GM12873 (cell line): ENCODE measurements around the gene TSPEAR.

Experiments
- TF ChIP-seq, protein P1 (sequence below): IDR thresholded peaks from 2 replicates; pipeline ENCODE4 v1.5.1; 2012; ENCODE audit warnings: low read depth, mild to moderate bottlenecking, moderate library complexity, low read length, control low read depth; ENCODE audit not compliant: insufficient read depth; ENCODE audit errors: missing control alignments

Gene TSPEAR

GRCh38 chr21:44510508-44511218 lies 200.7 kb downstream of the TSPEAR start:
- TF ChIP-seq, protein P1, sequence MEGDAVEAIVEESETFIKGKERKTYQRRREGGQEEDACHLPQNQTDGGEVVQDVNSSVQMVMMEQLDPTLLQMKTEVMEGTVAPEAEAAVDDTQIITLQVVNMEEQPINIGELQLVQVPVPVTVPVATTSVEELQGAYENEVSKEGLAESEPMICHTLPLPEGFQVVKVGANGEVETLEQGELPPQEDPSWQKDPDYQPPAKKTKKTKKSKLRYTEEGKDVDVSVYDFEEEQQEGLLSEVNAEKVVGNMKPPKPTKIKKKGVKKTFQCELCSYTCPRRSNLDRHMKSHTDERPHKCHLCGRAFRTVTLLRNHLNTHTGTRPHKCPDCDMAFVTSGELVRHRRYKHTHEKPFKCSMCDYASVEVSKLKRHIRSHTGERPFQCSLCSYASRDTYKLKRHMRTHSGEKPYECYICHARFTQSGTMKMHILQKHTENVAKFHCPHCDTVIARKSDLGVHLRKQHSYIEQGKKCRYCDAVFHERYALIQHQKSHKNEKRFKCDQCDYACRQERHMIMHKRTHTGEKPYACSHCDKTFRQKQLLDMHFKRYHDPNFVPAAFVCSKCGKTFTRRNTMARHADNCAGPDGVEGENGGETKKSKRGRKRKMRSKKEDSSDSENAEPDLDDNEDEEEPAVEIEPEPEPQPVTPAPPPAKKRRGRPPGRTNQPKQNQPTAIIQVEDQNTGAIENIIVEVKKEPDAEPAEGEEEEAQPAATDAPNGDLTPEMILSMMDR, result peak; percentile 81

GRCh38 chr21:44510109-44510507 lies 201.3 kb downstream of the TSPEAR start:
- TF ChIP-seq, protein P1, result no peak

DNA sequence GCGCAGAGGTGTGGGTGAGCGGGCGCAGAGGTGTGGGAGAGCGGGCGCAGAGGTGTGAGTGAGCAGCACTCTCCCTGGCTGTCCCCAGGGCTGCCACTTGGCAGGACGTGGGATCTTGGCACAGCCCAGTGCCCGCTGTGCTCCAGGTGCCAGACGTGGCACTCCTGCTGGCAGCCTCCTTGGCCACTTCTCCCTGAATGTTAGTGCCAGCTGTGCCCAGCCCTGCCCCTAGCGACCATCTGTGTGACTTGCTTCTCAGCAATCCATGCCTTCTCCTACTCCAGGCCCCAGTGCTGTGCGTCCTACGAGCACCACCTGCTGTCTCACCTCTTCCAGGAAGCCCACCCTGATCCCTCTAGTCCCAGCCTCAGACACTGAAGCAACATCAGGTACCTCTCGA lies 201.8 kb downstream of the TSPEAR start:
- TF ChIP-seq, protein P1, result peak; percentile 35

DNA sequence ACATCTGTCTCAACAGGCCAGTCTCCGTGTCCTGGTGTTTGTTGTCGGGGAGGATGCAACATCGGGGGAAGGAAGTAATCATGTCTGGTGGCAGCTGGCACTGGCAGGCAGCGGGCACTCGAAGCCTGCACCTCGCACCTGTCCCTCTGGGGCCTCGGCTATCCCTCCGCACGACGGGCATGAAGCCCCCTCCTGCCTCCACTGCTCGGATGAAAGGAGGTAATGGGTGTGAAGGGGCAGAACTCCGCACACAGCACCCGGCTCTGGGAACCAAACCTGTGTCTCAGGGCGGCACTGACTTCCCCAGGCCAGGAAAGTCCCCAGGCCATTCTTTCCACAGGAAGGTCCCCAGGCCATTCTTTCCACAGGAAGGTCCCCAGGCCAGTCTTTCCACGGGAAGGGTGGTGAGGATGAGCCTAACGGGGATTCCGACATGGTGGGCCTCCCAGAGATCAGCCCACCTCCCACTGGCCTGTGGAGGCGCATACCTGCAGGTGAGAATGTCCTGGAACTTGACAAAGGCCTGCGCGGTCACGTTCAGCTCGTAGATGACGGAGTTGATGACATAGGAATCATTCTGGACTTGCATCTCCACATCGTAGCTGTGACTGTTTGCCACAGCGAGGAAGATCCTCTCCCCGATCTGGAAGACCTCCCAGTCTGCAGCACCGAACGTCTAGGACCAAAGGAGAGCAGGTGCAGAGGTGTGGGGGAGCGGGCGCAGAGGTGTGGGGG lies 202.5 kb downstream of the TSPEAR start:
- TF ChIP-seq, protein P1, result no peak

DNA sequence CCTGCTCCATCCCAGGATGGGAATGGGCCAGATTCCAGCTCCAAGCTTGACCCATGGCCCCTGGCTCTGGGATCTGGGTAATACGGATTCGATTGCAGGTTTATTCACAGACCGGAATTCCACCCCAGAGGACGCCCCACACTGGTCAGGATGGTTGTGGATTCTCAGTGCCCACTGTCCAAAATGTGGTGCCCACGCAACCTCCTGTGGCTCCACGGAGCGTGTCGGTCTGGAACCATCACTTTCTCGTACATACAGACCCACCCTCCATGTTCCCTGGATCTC lies 203.0 kb downstream of the TSPEAR start:
- TF ChIP-seq, protein P1, result no peak

- TF ChIP-seq, protein P1, result no peak
These were observed 203.5 kb downstream of the TSPEAR start for GRCh38 chr21:44507673-44508425.
